GM23338 (cell line): ENCODE data around the gene PRPSAP2. TPM values are rescaled to one million over a fixed set of nuclear protein-coding genes. Genes with fewer than 3 reads are reported as not detected.

Experiments used
- ATAC-seq: fragments of 200-7000 bp; cut with Tn5 transposase; 3 replicates; pipeline ENCODE4 v1.9.1; 2020
- DNase-seq: peaks from one replicate; pipeline ENCODE4 v3.0.0-alpha.2; 2015; ENCODE audit warnings: low spot score
- H2AFZ ChIP-seq: fragments of 200-600 bp; sonication (generic); 2 replicates; pipeline ENCODE4 v1.8.0; 2016; ENCODE audit warnings: antibody characterized with exemption, mild to moderate bottlenecking, moderate library complexity
- H3F3A ChIP-seq: fragments of 200-600 bp; sonication (generic); replicated peaks from 2 replicates; pipeline ENCODE4 v1.8.0; 2017; ENCODE audit warnings: antibody characterized with exemption, mixed run types, low read depth
- H3K27ac ChIP-seq: fragments of 200-600 bp; sonication (generic); 2 replicates; pipeline ENCODE4 v1.6.1; 2016; ENCODE audit warnings: low read depth
- H3K27me3 ChIP-seq: fragments of 200-600 bp; sonication (generic); 2 replicates; pipeline ENCODE4 v1.8.0; 2016; ENCODE audit warnings: mild to moderate bottlenecking, mixed run types, moderate library complexity; ENCODE audit not compliant: insufficient read depth
- H3K36me3 ChIP-seq: fragments of 200-600 bp; sonication (generic); 2 replicates; pipeline ENCODE4 v1.8.0; 2016; ENCODE audit warnings: mild to moderate bottlenecking; ENCODE audit not compliant: insufficient read depth
- H3K4me1 ChIP-seq: fragments of 200-600 bp; sonication (generic); 2 replicates; pipeline ENCODE4 v1.8.0; 2016; ENCODE audit warnings: mild to moderate bottlenecking, moderate library complexity; ENCODE audit not compliant: insufficient read depth
- H3K4me2 ChIP-seq: fragments of 200-600 bp; sonication (generic); 2 replicates; pipeline ENCODE4 v1.7.1; 2017; ENCODE audit warnings: mixed run types
- H3K4me3 ChIP-seq: fragments of 200-600 bp; sonication (generic); 2 replicates; pipeline ENCODE4 v1.6.1; 2016; ENCODE audit warnings: mixed run types
- H3K79me2 ChIP-seq: fragments of 200-600 bp; sonication (generic); replicated peaks from 2 replicates; pipeline ENCODE4 v1.8.0; 2017; ENCODE audit warnings: mild to moderate bottlenecking; ENCODE audit not compliant: insufficient read depth
- H3K9me2 ChIP-seq: fragments of 200-600 bp; sonication (generic); 2 replicates; pipeline ENCODE4 v1.8.0; 2017; ENCODE audit not compliant: insufficient read depth
- H4K20me1 ChIP-seq: fragments of 200-600 bp; sonication (generic); replicated peaks from 2 replicates; pipeline ENCODE4 v1.8.0; 2017; ENCODE audit warnings: mild to moderate bottlenecking; ENCODE audit not compliant: insufficient read depth
- H3K27ac Mint-ChIP-seq: 2 replicates; pipeline ENCODE4 v1.8.0; 2020; ENCODE audit warnings: inconsistent platforms, mild to moderate bottlenecking, moderate library complexity, mixed read lengths
- H3K27me3 Mint-ChIP-seq: 3 replicates; pipeline ENCODE4 v1.8.0; 2022; ENCODE audit warnings: low read depth, mild to moderate bottlenecking, moderate library complexity, mixed read lengths, inconsistent platforms; ENCODE audit not compliant: insufficient read depth, poor library complexity
- H3K36me3 Mint-ChIP-seq: 3 replicates; pipeline ENCODE4 v1.8.0; 2021; ENCODE audit warnings: low read depth, mild to moderate bottlenecking, inconsistent platforms, moderate library complexity, mixed read lengths
- H3K4me1 Mint-ChIP-seq: 3 replicates; pipeline ENCODE4 v1.8.0; 2020; ENCODE audit warnings: mild to moderate bottlenecking, inconsistent platforms, mixed read lengths
- H3K4me3 Mint-ChIP-seq: 3 replicates; pipeline ENCODE4 v1.8.0; 2021; ENCODE audit warnings: moderate library complexity, mild to moderate bottlenecking, inconsistent platforms, mixed read lengths
- H3K9me3 Mint-ChIP-seq: 3 replicates; pipeline ENCODE4 v1.8.0; 2020; ENCODE audit warnings: moderate library complexity, mild to moderate bottlenecking, inconsistent platforms, mixed read lengths
- CREB1 ChIP-seq: fragments of 250-450 bp; sonication (Bioruptor Pico); IDR thresholded peaks from 2 replicates; pipeline ENCODE4 v1.5.0; 2020; ENCODE audit warnings: low read depth, mild to moderate bottlenecking, moderate library complexity
- EZH2phosphoT487 ChIP-seq: fragments of 200-600 bp; sonication (generic); IDR thresholded peaks from one replicate; pipeline ENCODE4 v1.8.1; 2018; ENCODE audit warnings: antibody characterized with exemption; ENCODE audit not compliant: unreplicated experiment
- JUNB ChIP-seq: IDR thresholded peaks from one replicate; pipeline ENCODE4 v1.6.1; 2016; ENCODE audit warnings: antibody characterized with exemption; ENCODE audit not compliant: unreplicated experiment
- NANOG ChIP-seq: IDR thresholded peaks from 2 replicates; pipeline ENCODE4 v1.6.1; 2016; ENCODE audit warnings: antibody characterized with exemption, borderline replicate concordance
- STAT1 ChIP-seq: IDR thresholded peaks from one replicate; pipeline ENCODE4 v1.6.1; 2016; ENCODE audit warnings: antibody characterized with exemption; ENCODE audit not compliant: unreplicated experiment
- ZNF114 ChIP-seq: fragments of 250-450 bp; sonication (Bioruptor Pico); IDR thresholded peaks from 2 replicates; pipeline ENCODE4 v1.5.0; 2020; ENCODE audit warnings: mild to moderate bottlenecking, moderate library complexity
- ZNF331 ChIP-seq: fragments of 250-450 bp; sonication (Bioruptor Pico); IDR thresholded peaks from 2 replicates; pipeline ENCODE4 v1.5.0; 2020; ENCODE audit warnings: low read depth, mild to moderate bottlenecking, moderate library complexity
- polyA plus RNA-seq: library from polyadenylated mRNA; unstranded; fragments of >200 nt; fragmentation: Nextera tagmentation; extraction: Ambion mirVana; gene quantifications from 2 replicates; pipeline ENCODE4 v1.2.1, GENCODE V29; 2016
- total RNA-seq: library from RNA; depleted of rRNA; stranded (reverse); fragments of >200 nt; shearing (Covaris generic); gene quantifications from 2 replicates; pipeline ENCODE4 v1.2.3, GENCODE V29; 2014
- TF ChIP-seq, protein P1 (sequence below): fragments of 250-450 bp; sonication (Bioruptor Pico); IDR thresholded peaks from 2 replicates; pipeline ENCODE4 v1.5.0; 2020; ENCODE audit warnings: mild to moderate bottlenecking, moderate library complexity
- TF ChIP-seq, protein P2 (sequence below), 2 experiments: fragments of 200-600 bp in 1 of 2; sonication (generic) in 1 of 2; conservative IDR thresholded peaks; 2 replicates each; pipeline versions ENCODE4 v1.5.1 to v1.6.1; 2016 to 2017; ENCODE audit warnings: antibody characterized with exemption in 2 of 2, low read depth in 2 of 2, mild to moderate bottlenecking in 2 of 2, moderate library complexity in 1 of 2
- TF ChIP-seq, protein P3 (sequence below): IDR thresholded peaks from 2 replicates; pipeline ENCODE4 v1.6.1; 2016; ENCODE audit warnings: antibody characterized with exemption

Gene PRPSAP2
- total and polyA plus RNA-seq, 2 experiments from 2014 or later, result 34.6 to 54.4 TPM

DNA sequence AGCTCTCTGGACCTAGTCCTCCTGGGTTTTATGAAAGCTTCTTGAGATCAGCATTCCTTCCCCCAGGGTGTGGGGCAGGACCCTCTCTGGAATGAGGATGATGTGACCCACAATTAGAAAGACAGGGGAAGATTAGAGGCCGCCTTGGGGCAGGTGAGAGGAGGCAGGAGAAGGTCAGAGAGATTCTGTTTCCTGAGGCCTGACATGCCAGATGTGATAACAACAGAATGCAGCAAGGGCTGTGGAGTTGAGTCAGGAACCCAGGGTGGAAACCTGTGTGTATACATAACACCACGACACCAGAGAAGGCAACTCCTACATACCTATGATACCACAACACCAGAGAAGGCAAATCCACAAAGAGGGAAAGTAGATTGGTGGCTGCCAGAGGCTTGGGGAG is 88.6 kb downstream of the PRPSAP2 start (continued):
- TF ChIP-seq, protein P1, sequence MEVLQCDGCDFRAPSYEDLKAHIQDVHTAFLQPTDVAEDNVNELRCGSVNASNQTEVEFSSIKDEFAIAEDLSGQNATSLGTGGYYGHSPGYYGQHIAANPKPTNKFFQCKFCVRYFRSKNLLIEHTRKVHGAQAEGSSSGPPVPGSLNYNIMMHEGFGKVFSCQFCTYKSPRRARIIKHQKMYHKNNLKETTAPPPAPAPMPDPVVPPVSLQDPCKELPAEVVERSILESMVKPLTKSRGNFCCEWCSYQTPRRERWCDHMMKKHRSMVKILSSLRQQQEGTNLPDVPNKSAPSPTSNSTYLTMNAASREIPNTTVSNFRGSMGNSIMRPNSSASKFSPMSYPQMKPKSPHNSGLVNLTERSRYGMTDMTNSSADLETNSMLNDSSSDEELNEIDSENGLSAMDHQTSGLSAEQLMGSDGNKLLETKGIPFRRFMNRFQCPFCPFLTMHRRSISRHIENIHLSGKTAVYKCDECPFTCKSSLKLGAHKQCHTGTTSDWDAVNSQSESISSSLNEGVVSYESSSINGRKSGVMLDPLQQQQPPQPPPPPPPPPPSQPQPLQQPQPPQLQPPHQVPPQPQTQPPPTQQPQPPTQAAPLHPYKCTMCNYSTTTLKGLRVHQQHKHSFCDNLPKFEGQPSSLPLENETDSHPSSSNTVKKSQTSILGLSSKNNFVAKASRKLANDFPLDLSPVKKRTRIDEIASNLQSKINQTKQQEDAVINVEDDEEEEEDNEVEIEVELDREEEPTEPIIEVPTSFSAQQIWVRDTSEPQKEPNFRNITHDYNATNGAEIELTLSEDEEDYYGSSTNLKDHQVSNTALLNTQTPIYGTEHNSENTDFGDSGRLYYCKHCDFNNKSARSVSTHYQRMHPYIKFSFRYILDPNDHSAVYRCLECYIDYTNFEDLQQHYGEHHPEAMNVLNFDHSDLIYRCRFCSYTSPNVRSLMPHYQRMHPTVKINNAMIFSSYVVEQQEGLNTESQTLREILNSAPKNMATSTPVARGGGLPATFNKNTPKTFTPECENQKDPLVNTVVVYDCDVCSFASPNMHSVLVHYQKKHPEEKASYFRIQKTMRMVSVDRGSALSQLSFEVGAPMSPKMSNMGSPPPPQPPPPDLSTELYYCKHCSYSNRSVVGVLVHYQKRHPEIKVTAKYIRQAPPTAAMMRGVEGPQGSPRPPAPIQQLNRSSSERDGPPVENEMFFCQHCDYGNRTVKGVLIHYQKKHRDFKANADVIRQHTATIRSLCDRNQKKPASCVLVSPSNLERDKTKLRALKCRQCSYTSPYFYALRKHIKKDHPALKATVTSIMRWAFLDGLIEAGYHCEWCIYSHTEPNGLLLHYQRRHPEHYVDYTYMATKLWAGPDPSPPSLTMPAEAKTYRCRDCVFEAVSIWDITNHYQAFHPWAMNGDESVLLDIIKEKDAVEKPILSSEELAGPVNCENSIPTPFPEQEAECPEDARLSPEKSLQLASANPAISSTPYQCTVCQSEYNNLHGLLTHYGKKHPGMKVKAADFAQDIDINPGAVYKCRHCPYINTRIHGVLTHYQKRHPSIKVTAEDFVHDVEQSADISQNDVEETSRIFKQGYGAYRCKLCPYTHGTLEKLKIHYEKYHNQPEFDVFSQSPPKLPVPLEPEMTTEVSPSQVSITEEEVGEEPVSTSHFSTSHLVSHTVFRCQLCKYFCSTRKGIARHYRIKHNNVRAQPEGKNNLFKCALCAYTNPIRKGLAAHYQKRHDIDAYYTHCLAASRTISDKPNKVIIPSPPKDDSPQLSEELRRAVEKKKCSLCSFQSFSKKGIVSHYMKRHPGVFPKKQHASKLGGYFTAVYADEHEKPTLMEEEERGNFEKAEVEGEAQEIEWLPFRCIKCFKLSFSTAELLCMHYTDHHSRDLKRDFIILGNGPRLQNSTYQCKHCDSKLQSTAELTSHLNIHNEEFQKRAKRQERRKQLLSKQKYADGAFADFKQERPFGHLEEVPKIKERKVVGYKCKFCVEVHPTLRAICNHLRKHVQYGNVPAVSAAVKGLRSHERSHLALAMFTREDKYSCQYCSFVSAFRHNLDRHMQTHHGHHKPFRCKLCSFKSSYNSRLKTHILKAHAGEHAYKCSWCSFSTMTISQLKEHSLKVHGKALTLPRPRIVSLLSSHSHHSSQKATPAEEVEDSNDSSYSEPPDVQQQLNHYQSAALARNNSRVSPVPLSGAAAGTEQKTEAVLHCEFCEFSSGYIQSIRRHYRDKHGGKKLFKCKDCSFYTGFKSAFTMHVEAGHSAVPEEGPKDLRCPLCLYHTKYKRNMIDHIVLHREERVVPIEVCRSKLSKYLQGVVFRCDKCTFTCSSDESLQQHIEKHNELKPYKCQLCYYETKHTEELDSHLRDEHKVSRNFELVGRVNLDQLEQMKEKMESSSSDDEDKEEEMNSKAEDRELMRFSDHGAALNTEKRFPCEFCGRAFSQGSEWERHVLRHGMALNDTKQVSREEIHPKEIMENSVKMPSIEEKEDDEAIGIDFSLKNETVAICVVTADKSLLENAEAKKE (CRISPR knock-in tag), result no peak
- TF ChIP-seq ZNF331 (CRISPR knock-in tag) (no peak), ZNF114 (CRISPR knock-in tag) (no peak), STAT1 (no peak), EZH2phosphoT487 (no peak), CREB1 (CRISPR knock-in tag) (no peak), NANOG (no peak), JUNB (no peak)
- TF ChIP-seq, protein P2, sequence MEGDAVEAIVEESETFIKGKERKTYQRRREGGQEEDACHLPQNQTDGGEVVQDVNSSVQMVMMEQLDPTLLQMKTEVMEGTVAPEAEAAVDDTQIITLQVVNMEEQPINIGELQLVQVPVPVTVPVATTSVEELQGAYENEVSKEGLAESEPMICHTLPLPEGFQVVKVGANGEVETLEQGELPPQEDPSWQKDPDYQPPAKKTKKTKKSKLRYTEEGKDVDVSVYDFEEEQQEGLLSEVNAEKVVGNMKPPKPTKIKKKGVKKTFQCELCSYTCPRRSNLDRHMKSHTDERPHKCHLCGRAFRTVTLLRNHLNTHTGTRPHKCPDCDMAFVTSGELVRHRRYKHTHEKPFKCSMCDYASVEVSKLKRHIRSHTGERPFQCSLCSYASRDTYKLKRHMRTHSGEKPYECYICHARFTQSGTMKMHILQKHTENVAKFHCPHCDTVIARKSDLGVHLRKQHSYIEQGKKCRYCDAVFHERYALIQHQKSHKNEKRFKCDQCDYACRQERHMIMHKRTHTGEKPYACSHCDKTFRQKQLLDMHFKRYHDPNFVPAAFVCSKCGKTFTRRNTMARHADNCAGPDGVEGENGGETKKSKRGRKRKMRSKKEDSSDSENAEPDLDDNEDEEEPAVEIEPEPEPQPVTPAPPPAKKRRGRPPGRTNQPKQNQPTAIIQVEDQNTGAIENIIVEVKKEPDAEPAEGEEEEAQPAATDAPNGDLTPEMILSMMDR (conservative IDR thresholded peaks at IDR 0.05; ENCODE audit: low read depth in 2 of 2), result no peak

DNA sequence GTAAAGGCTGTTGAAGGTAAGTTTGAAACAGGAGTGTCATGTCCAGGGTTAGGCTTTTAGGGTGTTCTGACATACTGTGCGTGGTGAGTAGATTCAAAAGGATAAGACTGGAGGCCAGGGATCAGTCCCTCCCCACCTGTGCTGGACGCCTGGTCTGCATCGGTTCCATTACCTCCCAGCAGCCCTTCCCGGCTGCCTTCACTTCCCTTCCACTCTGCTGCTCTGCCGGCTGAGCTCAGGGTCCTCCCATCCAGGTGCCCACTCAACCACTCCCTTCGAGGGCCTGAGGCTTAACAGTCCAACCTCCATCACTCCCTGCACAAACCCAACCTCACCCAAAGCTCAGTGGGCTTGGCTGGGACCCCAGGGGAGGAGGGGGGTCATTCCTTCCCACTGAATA is 89.9 kb downstream of the PRPSAP2 start:
- H3K27ac ChIP-seq, result no peak overlapping the region
- no peaks in the 10 kb centered on the region for H3K4me1 ChIP-seq
- no peak overlapping the region for H3K4me2 ChIP-seq
- no peaks in the 10 kb centered on the region for H3K36me3 ChIP-seq
- no peaks in the 10 kb centered on the region for H3K9me2 ChIP-seq
- DNase-seq (no peak), ATAC-seq (no peak)
- Mint-ChIP-seq H3K4me3 (no peak overlapping the region), H3K9me3 (peaks cover 2% of the 10 kb centered on the region; the same call in 1 of the 3 replicates), H3K27me3 (no peaks in the 10 kb centered on the region), H3K36me3 (no peaks in the 10 kb centered on the region), H3K4me1 (no peaks in the 10 kb centered on the region), H3K27ac (no peak overlapping the region)
- H2AFZ ChIP-seq, result no peak overlapping the region
- no peaks in the 10 kb centered on the region for H3F3A ChIP-seq
- no peaks in the 10 kb centered on the region for H3K79me2 ChIP-seq
- H3K27me3 ChIP-seq, result no peaks in the 10 kb centered on the region
- H3K4me3 ChIP-seq, result no peak overlapping the region
- no peaks in the 10 kb centered on the region for H4K20me1 ChIP-seq
- TF ChIP-seq, protein P3, sequence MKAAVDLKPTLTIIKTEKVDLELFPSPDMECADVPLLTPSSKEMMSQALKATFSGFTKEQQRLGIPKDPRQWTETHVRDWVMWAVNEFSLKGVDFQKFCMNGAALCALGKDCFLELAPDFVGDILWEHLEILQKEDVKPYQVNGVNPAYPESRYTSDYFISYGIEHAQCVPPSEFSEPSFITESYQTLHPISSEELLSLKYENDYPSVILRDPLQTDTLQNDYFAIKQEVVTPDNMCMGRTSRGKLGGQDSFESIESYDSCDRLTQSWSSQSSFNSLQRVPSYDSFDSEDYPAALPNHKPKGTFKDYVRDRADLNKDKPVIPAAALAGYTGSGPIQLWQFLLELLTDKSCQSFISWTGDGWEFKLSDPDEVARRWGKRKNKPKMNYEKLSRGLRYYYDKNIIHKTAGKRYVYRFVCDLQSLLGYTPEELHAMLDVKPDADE, result no peak
- TF ChIP-seq CREB1 (CRISPR knock-in tag) (no peak), STAT1 (no peak), EZH2phosphoT487 (no peak), ZNF114 (CRISPR knock-in tag) (no peak)
